Kidney (tissue), 14 donors: ENCODE measurements around the gene GRHL1. TPM values are rescaled to one million over a fixed set of nuclear protein-coding genes. Genes with fewer than 3 reads are reported as not detected.

Source experiments
- DNase-seq, 5 donors: peaks; one replicate each; pipeline ENCODE4 v3.0.0-alpha.2; 2013 to 2020
- FAIRE-seq: peaks from 2 replicates; lab custom pipeline; 2012; peaks lifted over from hg19 to GRCh38; lab: Jason Lieb, UNC
- H3K27ac ChIP-seq, 2 donors: one replicate each; pipeline ENCODE4 v1.7.0; 2013; ENCODE audit warnings: low read depth in 2 of 2, low read length in 2 of 2, inconsistent platforms in 1 of 2
- H3K27me3 ChIP-seq: one replicate; pipeline ENCODE4 v1.7.1; 2013; ENCODE audit warnings: low read length, inconsistent platforms; ENCODE audit not compliant: control insufficient read depth, insufficient read depth
- H3K36me3 ChIP-seq, 3 donors: one replicate each; pipeline versions ENCODE4 v1.7.0 to v1.7.1; 2013; ENCODE audit warnings: low read length in 3 of 3, control low read depth in 1 of 3, inconsistent platforms in 1 of 3; ENCODE audit not compliant: insufficient read depth in 3 of 3, control insufficient read depth in 2 of 3
- H3K4me1 ChIP-seq, 3 donors: one replicate each; pipeline versions ENCODE4 v1.7.0 to v1.7.1; 2013; ENCODE audit warnings: low read length in 3 of 3, inconsistent platforms in 1 of 3, low read depth in 1 of 3; ENCODE audit not compliant: control insufficient read depth in 2 of 3, insufficient read depth in 2 of 3
- H3K4me3 ChIP-seq, 3 donors: one replicate each; pipeline versions ENCODE4 v1.7.0 to v1.8.1; 2013; ENCODE audit warnings: low read length in 3 of 3, control low read depth in 1 of 3, inconsistent platforms in 1 of 3
- H3K9ac ChIP-seq, 3 donors: one replicate each; pipeline versions ENCODE4 v1.7.0 to v1.7.1; 2013; ENCODE audit warnings: low read length in 3 of 3, control low read depth in 1 of 3, inconsistent platforms in 1 of 3
- H3K9me3 ChIP-seq, 3 donors: one replicate each; pipeline versions ENCODE4 v1.7.0 to v1.7.1; 2013; ENCODE audit warnings: low read length in 3 of 3, control low read depth in 1 of 3, inconsistent platforms in 1 of 3; ENCODE audit not compliant: control insufficient read depth in 2 of 3, insufficient read depth in 1 of 3
- intact Hi-C: fragments of 100-400 bp; cut with DNase I; formaldehyde crosslinking; loops from one replicate; pipeline ENCODE4 v1.11.1; 2022
- polyA plus RNA-seq: library from polyadenylated mRNA; stranded (reverse); fragments of 350-450 nt; fragmentation: Illumina TruSeq; extraction: RNeasy Lipid Tissue Mini Kit (QIAGEN cat#74804); gene quantifications from one replicate; pipeline ENCODE4 v1.2.3, GENCODE V29; 2014; ENCODE audit warnings: low read depth, low replicate concordance; ENCODE audit not compliant: insufficient read depth
- total RNA-seq: library from RNA; stranded (reverse); fragmentation: NEBNext Ultra II Directional; extraction: Animal tissue kit (Norgen Biotek cat#: 25700); gene quantifications from one replicate; pipeline ENCODE4 v1.2.1, GENCODE V29; 2021
- TF ChIP-seq, protein P1 (sequence below): IDR thresholded peaks from 3 replicates; pipeline ENCODE4 v1.5.1; 2012; ENCODE audit warnings: mild to moderate bottlenecking, moderate library complexity, borderline replicate concordance; ENCODE audit not compliant: insufficient read depth; ENCODE audit errors: extremely low read depth
- donor health status: control.
- donor health status: control.
- donor health status: control.
- donor health status: control.
- donor health status: control.
- donor health status: DM: yes; HTN: yes; CAD: no.
- donor health status: Normal renal cell carcinoma (clear cell type).

GRHL1 gene
- total and polyA plus RNA-seq, 2 donors from 2014 or later, result 2.3 to 6.0 TPM

- no peak for FAIRE-seq
- TF ChIP-seq, protein P1, sequence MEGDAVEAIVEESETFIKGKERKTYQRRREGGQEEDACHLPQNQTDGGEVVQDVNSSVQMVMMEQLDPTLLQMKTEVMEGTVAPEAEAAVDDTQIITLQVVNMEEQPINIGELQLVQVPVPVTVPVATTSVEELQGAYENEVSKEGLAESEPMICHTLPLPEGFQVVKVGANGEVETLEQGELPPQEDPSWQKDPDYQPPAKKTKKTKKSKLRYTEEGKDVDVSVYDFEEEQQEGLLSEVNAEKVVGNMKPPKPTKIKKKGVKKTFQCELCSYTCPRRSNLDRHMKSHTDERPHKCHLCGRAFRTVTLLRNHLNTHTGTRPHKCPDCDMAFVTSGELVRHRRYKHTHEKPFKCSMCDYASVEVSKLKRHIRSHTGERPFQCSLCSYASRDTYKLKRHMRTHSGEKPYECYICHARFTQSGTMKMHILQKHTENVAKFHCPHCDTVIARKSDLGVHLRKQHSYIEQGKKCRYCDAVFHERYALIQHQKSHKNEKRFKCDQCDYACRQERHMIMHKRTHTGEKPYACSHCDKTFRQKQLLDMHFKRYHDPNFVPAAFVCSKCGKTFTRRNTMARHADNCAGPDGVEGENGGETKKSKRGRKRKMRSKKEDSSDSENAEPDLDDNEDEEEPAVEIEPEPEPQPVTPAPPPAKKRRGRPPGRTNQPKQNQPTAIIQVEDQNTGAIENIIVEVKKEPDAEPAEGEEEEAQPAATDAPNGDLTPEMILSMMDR, result no peak
- intact Hi-C loops, result no loop called here
- Histone ChIP-seq H3K27me3 (no peaks in the 10 kb centered on the region), H3K36me3 (no peaks in the 10 kb centered on the region), H3K9ac (no peak overlapping the region), H3K9me3 (no peaks in the 10 kb centered on the region), H3K27ac (no peak overlapping the region), H3K4me1 (peaks cover 0 to 7% (median 0%) of the 10 kb centered on the region in 3 donors), H3K4me3 (no peak overlapping the region)
- no peak for DNase-seq
Observed at GRCh38 chr2:10027660-10028330, 76.3 kb downstream of the GRHL1 start.

- TF ChIP-seq, protein P1, result no peak
- intact Hi-C loops, result no loop called here
- Histone ChIP-seq H3K4me1 (peaks cover 0 to 7% (median 0%) of the 10 kb centered on the region in 3 donors), H3K4me3 (no peak overlapping the region), H3K36me3 (no peaks in the 10 kb centered on the region), H3K9me3 (no peaks in the 10 kb centered on the region), H3K9ac (no peak overlapping the region), H3K27ac (peak overlapping the region in 1 of 2 donors; percentile 11), H3K27me3 (no peaks in the 10 kb centered on the region)
- no peak for FAIRE-seq
- peak in 2 of 5 donors; percentile 48 to 53 for DNase-seq
Observed at GRCh38 chr2:10028407-10028987, 77.0 kb downstream of the GRHL1 start.

DNA sequence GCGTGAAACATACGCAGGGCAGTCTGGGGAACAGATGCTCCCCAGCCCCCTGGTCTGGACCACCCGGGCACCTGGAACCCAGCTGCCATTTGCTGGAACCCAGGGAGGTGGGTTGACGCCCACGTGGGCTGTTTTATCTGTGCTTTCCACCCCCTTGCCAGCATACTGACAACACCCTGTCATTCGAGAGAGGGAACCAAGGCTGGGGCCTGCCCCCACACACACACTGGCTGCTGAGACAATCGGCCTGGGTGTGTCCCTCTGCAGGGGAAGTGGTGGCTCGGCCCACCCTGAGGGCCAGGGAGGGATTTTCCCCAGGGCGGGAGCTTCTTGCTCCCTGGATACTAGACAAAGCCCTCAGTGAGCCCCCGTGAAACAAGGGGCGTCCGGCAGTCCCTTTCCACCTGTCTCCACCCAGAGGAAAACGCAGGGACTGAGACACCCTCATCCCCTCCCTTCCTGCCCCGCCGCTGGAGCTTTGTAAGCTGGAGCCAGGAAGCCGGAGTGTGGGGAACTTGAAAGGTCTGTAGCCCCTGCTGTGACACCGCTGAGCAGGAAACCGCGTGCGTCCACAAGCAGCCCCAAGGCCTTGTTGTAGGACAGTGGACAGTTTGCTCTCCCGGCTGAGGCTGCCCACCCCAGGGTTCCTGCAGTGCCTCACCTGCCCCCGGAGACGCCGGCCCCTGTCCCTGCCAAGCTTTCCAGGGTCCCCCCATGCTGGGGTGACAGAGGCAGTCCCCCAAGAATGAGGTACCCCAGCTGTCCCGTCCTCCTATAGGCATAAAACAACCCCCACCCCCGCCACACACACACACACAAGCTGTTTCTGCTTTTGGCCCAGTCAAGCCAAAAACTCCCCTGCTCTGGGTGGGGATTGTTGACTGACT, 77.7 kb downstream of the GRHL1 start:
- DNase-seq (peak; percentile 51 to 88 (median 68)), FAIRE-seq (no peak)
- H3K27me3 ChIP-seq, result no peaks in the 10 kb centered on the region
- peak overlapping the region; percentile 34 to 55 for H3K27ac ChIP-seq
- no peaks in the 10 kb centered on the region for H3K9me3 ChIP-seq
- TF ChIP-seq, protein P1, result no peak
- intact Hi-C loops, result no loop called here
- H3K4me1 ChIP-seq, result peaks cover 0 to 7% (median 0%) of the 10 kb centered on the region in 3 donors
- H3K9ac ChIP-seq, result no peak overlapping the region
- H3K36me3 ChIP-seq, result no peaks in the 10 kb centered on the region
- H3K4me3 ChIP-seq, result no peak overlapping the region
